Thoracic aorta (tissue), 2 donors: ENCODE data around the gene ACOT7. TPM values are rescaled to one million over a fixed set of nuclear protein-coding genes. Genes with fewer than 3 reads are reported as not detected.

ENCODE experiments used
- ATAC-seq: fragments of 150-250 bp; one replicate; pipeline ENCODE4 v1.8.0; 2017; ENCODE audit warnings: low read depth; ENCODE audit not compliant: insufficient number of reproducible peaks, low FRiP score
- DNase-seq: peaks from one replicate; pipeline ENCODE4 v3.0.0-alpha.2; 2020; ENCODE audit warnings: low spot score
- H3K27ac ChIP-seq, 2 donors: fragments of 200-600 bp; sonication (generic); 1 replicate in 1 of 2; 2 replicates in 1 of 2; pipeline ENCODE4 v1.5.1; 2016; ENCODE audit warnings: mild to moderate bottlenecking in 2 of 2, moderate library complexity in 2 of 2
- H3K27me3 ChIP-seq: fragments of 200-600 bp; sonication (generic); replicated peaks from 2 replicates; pipeline ENCODE4 v1.6.0; 2016; ENCODE audit warnings: mild to moderate bottlenecking; ENCODE audit not compliant: insufficient read depth
- H3K36me3 ChIP-seq: fragments of 200-600 bp; sonication (generic); one replicate; pipeline ENCODE4 v1.5.1; 2016
- H3K4me1 ChIP-seq, 2 donors: fragments of 200-600 bp; sonication (generic); 1 replicate in 1 of 2; 2 replicates in 1 of 2; pipeline versions ENCODE4 v1.5.1 to v1.6.0; 2016; ENCODE audit warnings: low read depth in 2 of 2, mild to moderate bottlenecking in 1 of 2; ENCODE audit not compliant: control insufficient read depth in 1 of 2
- H3K4me3 ChIP-seq: fragments of 200-600 bp; sonication (generic); 2 replicates; pipeline ENCODE4 v1.5.1; 2016; ENCODE audit warnings: mild to moderate bottlenecking
- H3K9me3 ChIP-seq: fragments of 200-600 bp; sonication (generic); 2 replicates; pipeline ENCODE4 v1.5.1; 2016
- CTCF ChIP-seq: fragments of 200-600 bp; sonication (generic); IDR thresholded peaks from one replicate; pipeline ENCODE4 v1.5.1; 2019; ENCODE audit warnings: antibody characterized with exemption
- total RNA-seq, 2 donors: library from RNA; depleted of rRNA; stranded (reverse); fragments of >200 nt; gene quantifications; one replicate each; pipeline versions ENCODE4 v1.1.0 to v1.2.3, GENCODE V29; 2016

Gene ACOT7
- total RNA-seq, 2 donors from 2014 or later = 23.7 to 33.0 TPM

GRCh38 chr1:6299557-6300165, 93.9 kb downstream of the ACOT7 start:
- no peak overlapping the region for H3K4me3 ChIP-seq
- no peaks in the 10 kb centered on the region for H3K27me3 ChIP-seq
- no peaks in the 10 kb centered on the region for H3K9me3 ChIP-seq
- no peaks in the 10 kb centered on the region for H3K36me3 ChIP-seq
- H3K27ac ChIP-seq = no peak overlapping the region
- DNase-seq = no peak
- TF ChIP-seq CTCF = no peak
- H3K4me1 ChIP-seq = no peaks in the 10 kb centered on the region
- ATAC-seq = no peak

GRCh38 chr1:6298940-6299465, 94.6 kb downstream of the ACOT7 start:
- H3K27me3 ChIP-seq = no peaks in the 10 kb centered on the region
- no peak for ATAC-seq
- no peak overlapping the region for H3K4me3 ChIP-seq
- H3K36me3 ChIP-seq = no peaks in the 10 kb centered on the region
- no peak overlapping the region for H3K27ac ChIP-seq
- DNase-seq = no peak
- H3K4me1 ChIP-seq = no peaks in the 10 kb centered on the region
- no peaks in the 10 kb centered on the region for H3K9me3 ChIP-seq
- no peak for TF ChIP-seq CTCF

- TF ChIP-seq CTCF = no peak
- no peak for DNase-seq
- no peak for ATAC-seq
Measured at GRCh38 chr1:6298530-6298929, 95.0 kb downstream of the ACOT7 start.

GRCh38 chr1:6295910-6296309, 97.7 kb downstream of the ACOT7 start:
- no peak for TF ChIP-seq CTCF
- no peak overlapping the region for H3K27ac ChIP-seq
- no peaks in the 10 kb centered on the region for H3K27me3 ChIP-seq
- no peaks in the 10 kb centered on the region for H3K9me3 ChIP-seq
- H3K4me3 ChIP-seq = no peak overlapping the region
- H3K4me1 ChIP-seq = no peaks in the 10 kb centered on the region
- DNase-seq (no peak), ATAC-seq (no peak)
- no peaks in the 10 kb centered on the region for H3K36me3 ChIP-seq

More at GRCh38 chr1:6298530-6298929, 95.0 kb downstream of the ACOT7 start:
- no peaks in the 10 kb centered on the region for H3K9me3 ChIP-seq
- no peaks in the 10 kb centered on the region for H3K27me3 ChIP-seq
- no peak overlapping the region for H3K27ac ChIP-seq
- no peak overlapping the region for H3K4me3 ChIP-seq
- H3K36me3 ChIP-seq = no peaks in the 10 kb centered on the region
- no peaks in the 10 kb centered on the region for H3K4me1 ChIP-seq

- Histone ChIP-seq H3K9me3 (no peaks in the 10 kb centered on the region), H3K27me3 (no peaks in the 10 kb centered on the region), H3K4me3 (no peak overlapping the region), H3K4me1 (no peaks in the 10 kb centered on the region), H3K27ac (no peak overlapping the region), H3K36me3 (no peaks in the 10 kb centered on the region)
- TF ChIP-seq CTCF = no peak
- DNase-seq (no peak), ATAC-seq (no peak)
Measured at GRCh38 chr1:6294890-6295556, 98.5 kb downstream of the ACOT7 start.
